Liver (tissue), 9 donors: ENCODE measurements around the gene TBC1D5. TPM values are rescaled to one million over a fixed set of nuclear protein-coding genes. Genes with fewer than 3 reads are reported as not detected.

ENCODE experiments used
- DNase-seq: peaks from one replicate; pipeline ENCODE4 v3.0.0-alpha.2; 2017; ENCODE audit warnings: low spot score
- H3K27ac ChIP-seq, 2 donors: one replicate each; pipeline ENCODE4 v1.7.0; 2013; ENCODE audit warnings: inconsistent platforms in 2 of 2, low read length in 2 of 2, control low read depth in 1 of 2, low read depth in 1 of 2, mild to moderate bottlenecking in 1 of 2
- H3K27me3 ChIP-seq, 4 donors: one replicate each; pipeline versions ENCODE4 v1.6.1 to v1.7.0; 2013; ENCODE audit warnings: low read length in 3 of 4, inconsistent platforms in 1 of 4, mild to moderate bottlenecking in 1 of 4, moderate library complexity in 1 of 4; ENCODE audit not compliant: control insufficient read depth in 4 of 4, insufficient read depth in 4 of 4
- H3K36me3 ChIP-seq, 4 donors: one replicate each; pipeline versions ENCODE4 v1.6.1 to v1.7.0; 2013; ENCODE audit warnings: low read length in 3 of 4, mild to moderate bottlenecking in 3 of 4, low read depth in 1 of 4, moderate library complexity in 1 of 4; ENCODE audit not compliant: control insufficient read depth in 4 of 4, insufficient read depth in 3 of 4
- H3K4me1 ChIP-seq, 4 donors: one replicate each; pipeline versions ENCODE4 v1.6.1 to v1.7.0; 2013; ENCODE audit warnings: low read length in 3 of 4, mild to moderate bottlenecking in 3 of 4, moderate library complexity in 1 of 4; ENCODE audit not compliant: control insufficient read depth in 4 of 4, insufficient read depth in 4 of 4
- H3K4me3 ChIP-seq, 3 donors: one replicate each; pipeline versions ENCODE4 v1.6.1 to v1.7.0; 2013; ENCODE audit warnings: low read length in 3 of 3, control low read depth in 1 of 3, low read depth in 1 of 3, mild to moderate bottlenecking in 1 of 3
- H3K9ac ChIP-seq, 2 donors: one replicate each; pipeline ENCODE4 v1.7.0; 2013; ENCODE audit warnings: low read length in 2 of 2, mild to moderate bottlenecking in 2 of 2, moderate library complexity in 2 of 2, control low read depth in 1 of 2, low read depth in 1 of 2
- H3K9me3 ChIP-seq, 4 donors: one replicate each; pipeline versions ENCODE4 v1.6.1 to v1.7.0; 2013; ENCODE audit warnings: low read length in 3 of 4; ENCODE audit not compliant: control insufficient read depth in 4 of 4
- ATF3 ChIP-seq: IDR thresholded peaks from 2 replicates; pipeline ENCODE4 v1.6.1; 2016; ENCODE audit warnings: antibody characterized with exemption
- EGR1 ChIP-seq, 2 donors: IDR thresholded peaks; 2 replicates each; pipeline ENCODE4 v1.6.1; 2016 to 2018; ENCODE audit warnings: antibody characterized with exemption in 2 of 2, low read depth in 2 of 2
- FOXA1 ChIP-seq: IDR thresholded peaks from 2 replicates; pipeline ENCODE4 v1.6.1; 2016; ENCODE audit warnings: antibody characterized with exemption
- FOXA2 ChIP-seq: IDR thresholded peaks from 2 replicates; pipeline ENCODE4 v1.6.1; 2016; ENCODE audit warnings: antibody characterized with exemption
- HNF4A ChIP-seq, 2 donors: conservative IDR thresholded peaks; 2 replicates each; pipeline ENCODE4 v1.6.1; 2016; ENCODE audit warnings: antibody characterized with exemption in 2 of 2, mild to moderate bottlenecking in 2 of 2
- HNF4G ChIP-seq: IDR thresholded peaks from 2 replicates; pipeline ENCODE4 v1.6.1; 2016; ENCODE audit warnings: antibody characterized with exemption
- JUND ChIP-seq, 2 donors: IDR thresholded peaks; 2 replicates each; pipeline ENCODE4 v1.6.1; 2016; ENCODE audit warnings: antibody characterized with exemption in 2 of 2
- MAX ChIP-seq: IDR thresholded peaks from 2 replicates; pipeline ENCODE4 v1.6.1; 2016; ENCODE audit warnings: antibody characterized with exemption
- NR2F2 ChIP-seq: IDR thresholded peaks from 2 replicates; pipeline ENCODE4 v1.6.1; 2016; ENCODE audit warnings: antibody characterized with exemption
- RAD21 ChIP-seq, 2 donors: IDR thresholded peaks; 2 replicates each; pipeline ENCODE4 v1.6.1; 2016; ENCODE audit warnings: antibody characterized with exemption in 2 of 2, mild to moderate bottlenecking in 2 of 2
- REST ChIP-seq: IDR thresholded peaks from 2 replicates; pipeline ENCODE4 v1.6.1; 2016; ENCODE audit warnings: antibody characterized with exemption, mild to moderate bottlenecking
- RXRA ChIP-seq, 2 donors: IDR thresholded peaks; 2 replicates each; pipeline ENCODE4 v1.6.1; 2017 to 2018; ENCODE audit warnings: antibody characterized with exemption in 2 of 2, mild to moderate bottlenecking in 1 of 2
- SP1 ChIP-seq: IDR thresholded peaks from 2 replicates; pipeline ENCODE4 v1.6.1; 2018; ENCODE audit warnings: antibody characterized with exemption, mild to moderate bottlenecking
- TAF1 ChIP-seq: conservative IDR thresholded peaks from 2 replicates; pipeline ENCODE4 v1.6.1; 2016; ENCODE audit warnings: antibody characterized with exemption, mild to moderate bottlenecking
- YY1 ChIP-seq: IDR thresholded peaks from 2 replicates; pipeline ENCODE4 v1.6.1; 2016; ENCODE audit warnings: antibody characterized with exemption, mild to moderate bottlenecking
- ZBTB33 ChIP-seq: IDR thresholded peaks from 2 replicates; pipeline ENCODE4 v1.6.1; 2016; ENCODE audit warnings: antibody characterized with exemption
- WGBS: extraction: QIAGEN DNeasy Blood & Tissue Kit; methylation state at CpG from one replicate; pipeline ENCODE4 v1.1.7; 2013; 5-methylcytosine and 5-hydroxymethylcytosine counted together
- polyA plus RNA-seq, 2 donors: library from polyadenylated mRNA; stranded (reverse) in 1 of 2; unstranded in 1 of 2; fragments of 200-250 nt in 1 of 2; fragments of >200 nt in 1 of 2; fragmentation: Nextera tagmentation in 1 of 2; extraction: Ambion mirVana in 1 of 2; gene quantifications; one replicate each; pipeline versions ENCODE4 v1.2.1 to v1.2.3, GENCODE V29; 2013 to 2015
- total RNA-seq, 2 donors: library from RNA; depleted of rRNA; stranded (reverse); fragments of >200 nt; gene quantifications; one replicate each; pipeline ENCODE4 v1.2.3, GENCODE V29; 2014
- donor health status: healthy.
- donor health status: healthy.
- donor health status: healthy.
- donor health status: healthy.
- donor health status: healthy.

Gene TBC1D5
- total and polyA plus RNA-seq, 4 donors, result 9.1 to 45.6 (median 25.6) TPM

GRCh38 chr3:17207019-17207418 lies 535.4 kb downstream of the TBC1D5 start:
- Histone ChIP-seq H3K9me3 (peaks cover 0 to 4% (median 1%) of the 10 kb centered on the region in 4 donors), H3K9ac (no peak overlapping the region), H3K4me1 (no peaks in the 10 kb centered on the region), H3K36me3 (peaks cover 0 to 4% (median 2%) of the 10 kb centered on the region in 4 donors), H3K27me3 (no peaks in the 10 kb centered on the region), H3K27ac (no peak overlapping the region), H3K4me3 (no peak overlapping the region)
- TF ChIP-seq TAF1 (no peak), JUND (IDR thresholded peaks at IDR 0.05) (no peak), ZBTB33 (no peak), HNF4G (no peak), RXRA (IDR thresholded peaks at IDR 0.05) (no peak), EGR1 (IDR thresholded peaks at IDR 0.05; ENCODE audit: low read depth in 2 of 2) (no peak), FOXA2 (no peak), FOXA1 (no peak), REST (no peak), YY1 (no peak), ATF3 (no peak), MAX (no peak)
- no peak for DNase-seq

GRCh38 chr3:17204049-17204650 lies 538.3 kb downstream of the TBC1D5 start:
- H3K9me3 ChIP-seq, result peaks cover 0 to 4% (median 1%) of the 10 kb centered on the region in 4 donors
- no peaks in the 10 kb centered on the region for H3K4me1 ChIP-seq
- no peak for DNase-seq
- TF ChIP-seq ZBTB33 (no peak), JUND (IDR thresholded peaks at IDR 0.05) (no peak), MAX (no peak), HNF4G (no peak), SP1 (no peak), HNF4A (conservative IDR thresholded peaks at IDR 0.05) (no peak), NR2F2 (no peak), FOXA2 (no peak), TAF1 (no peak), RAD21 (IDR thresholded peaks at IDR 0.05) (no peak), REST (no peak)
- peaks cover 0 to 4% (median 2%) of the 10 kb centered on the region in 4 donors for H3K36me3 ChIP-seq
- WGBS, result 58% methylated on average over 3 of the region's 3 CpGs
- no peak overlapping the region for H3K4me3 ChIP-seq
- H3K27me3 ChIP-seq, result no peaks in the 10 kb centered on the region
- no peak overlapping the region for H3K9ac ChIP-seq
- H3K27ac ChIP-seq, result no peak overlapping the region
